Kidney glomerular epithelial cell (primary cell): ENCODE data around the gene LPCAT2.

Experiments
- DNase-seq: peaks from one replicate; lab custom pipeline; 2025; lab: John Stamatoyannopoulos, UW

The LPCAT2 gene

GRCh38 chr16:55508941-55509931, at the start of gene LPCAT2:
LPCAT2 (plus strand) TSS chr16:55509072; CDS start chr16:55509182, 110 bp downstream.
- peak; percentile 75 for DNase-seq

- DNase-seq, result no peak
These were observed 46.6 kb upstream of the LPCAT2 start for GRCh38 chr16:55462241-55462640.

GRCh38 chr16:55464375-55464774, 44.5 kb upstream of the LPCAT2 start:
- no peak for DNase-seq

- DNase-seq, result peak; percentile 81
These were observed 43.6 kb upstream of the LPCAT2 start for GRCh38 chr16:55465077-55465896.

GRCh38 chr16:55466209-55466608, 42.7 kb upstream of the LPCAT2 start:
- no peak for DNase-seq

- no peak for DNase-seq
These were observed 41.0 kb upstream of the LPCAT2 start for GRCh38 chr16:55467898-55468297.

- no peak for DNase-seq
These were observed 40.4 kb upstream of the LPCAT2 start for GRCh38 chr16:55468352-55468990.

- no peak for DNase-seq
These were observed 38.9 kb upstream of the LPCAT2 start for GRCh38 chr16:55469821-55470532.

GRCh38 chr16:55470533-55471371, 38.1 kb upstream of the LPCAT2 start:
- DNase-seq, result no peak

GRCh38 chr16:55471448-55472097, 37.3 kb upstream of the LPCAT2 start:
- DNase-seq, result peak; percentile 93

- no peak for DNase-seq
These were observed 35.3 kb upstream of the LPCAT2 start for GRCh38 chr16:55473587-55473986.

GRCh38 chr16:55474821-55475220, 34.1 kb upstream of the LPCAT2 start:
- DNase-seq, result no peak

GRCh38 chr16:55475919-55476318, 33.0 kb upstream of the LPCAT2 start:
- DNase-seq, result no peak

- no peak for DNase-seq
These were observed 32.0 kb upstream of the LPCAT2 start for GRCh38 chr16:55476625-55477533.

GRCh38 chr16:55477736-55478135, 31.1 kb upstream of the LPCAT2 start:
- DNase-seq, result no peak

- DNase-seq, result no peak
These were observed 29.9 kb upstream of the LPCAT2 start, which contains the start of gene MMP2 for GRCh38 chr16:55478827-55479429. MMP2 (plus strand) TSS chr16:55479198; CDS start chr16:55479480, 282 bp downstream.

- no peak for DNase-seq
These were observed 29.3 kb upstream of the LPCAT2 start for GRCh38 chr16:55479430-55480140.

GRCh38 chr16:55480228-55480655, 28.6 kb upstream of the LPCAT2 start:
- DNase-seq, result peak; percentile 15
